ENCODE data around the gene CRYBA4.

The CRYBA4 gene

GRCh38 chr22:26624803-26625202 is 3.0 kb downstream of the CRYBA4 start:
- no peak for DNase-seq (ENCODE audit: low spot score)

- no peak for DNase-seq (ENCODE audit: low spot score)
Observed at GRCh38 chr22:26629988-26630761, 8.4 kb downstream of the CRYBA4 start.

- DNase-seq (ENCODE audit: low spot score): no peak
Observed at GRCh38 chr22:26631282-26631681, 9.5 kb downstream of the CRYBA4 start.

GRCh38 chr22:26632422-26633155 is 10.8 kb downstream of the CRYBA4 start:
- DNase-seq (ENCODE audit: low spot score): no peak

GRCh38 chr22:26634189-26634588 is 12.4 kb downstream of the CRYBA4 start:
- DNase-seq (ENCODE audit: low spot score): no peak

- DNase-seq (ENCODE audit: low spot score): no peak
Observed at GRCh38 chr22:26635117-26635516, 13.4 kb downstream of the CRYBA4 start.

- DNase-seq (ENCODE audit: low spot score): no peak
Observed at GRCh38 chr22:26636296-26636695, 14.5 kb downstream of the CRYBA4 start.

GRCh38 chr22:26642465-26643417 is 21.0 kb downstream of the CRYBA4 start:
- DNase-seq (ENCODE audit: low spot score): peak; percentile 57

- no peak for DNase-seq (ENCODE audit: low spot score)
Observed at GRCh38 chr22:26643418-26644100, 21.8 kb downstream of the CRYBA4 start.

GRCh38 chr22:26646158-26646557 is 24.4 kb downstream of the CRYBA4 start:
- DNase-seq (ENCODE audit: low spot score): no peak

GRCh38 chr22:26648011-26648497 is 26.3 kb downstream of the CRYBA4 start:
- no peak for DNase-seq (ENCODE audit: low spot score)

- DNase-seq (ENCODE audit: low spot score): no peak
Observed at GRCh38 chr22:26648528-26649388, 27.0 kb downstream of the CRYBA4 start.

- DNase-seq (ENCODE audit: low spot score): no peak
Observed at GRCh38 chr22:26650722-26651421, 29.1 kb downstream of the CRYBA4 start.

GRCh38 chr22:26651815-26652214 is 30.1 kb downstream of the CRYBA4 start:
- no peak for DNase-seq (ENCODE audit: low spot score)

GRCh38 chr22:26656891-26657851 is 35.4 kb downstream of the CRYBA4 start, which contains the start of gene MIAT:
MIAT (plus strand) TSS chr22:26657588.
- peak; percentile 63 for DNase-seq (ENCODE audit: low spot score)

- DNase-seq (ENCODE audit: low spot score): no peak
Observed at GRCh38 chr22:26658161-26658560, 36.4 kb downstream of the CRYBA4 start.

- peak; percentile 51 for DNase-seq (ENCODE audit: low spot score)
Observed at GRCh38 chr22:26658671-26659478, 37.1 kb downstream of the CRYBA4 start.

GRCh38 chr22:26660356-26660755 is 38.6 kb downstream of the CRYBA4 start:
- DNase-seq (ENCODE audit: low spot score): no peak
